Calu3 (cell line): ENCODE data around the gene DPP6. TPM values are rescaled to one million over a fixed set of nuclear protein-coding genes. Genes with fewer than 3 reads are reported as not detected.

Source experiments
- BruUV-seq: library from RNA; stranded (reverse); fragments of 400-500 nt; replicated peaks from 2 replicates; lab custom pipeline; 2021; lab: Mats Ljungman, UMichigan
- CTCF ChIA-PET: fragments of 300-600 bp; sonication (Branson Sonifier 250); formaldehyde crosslinking; loops from one replicate; lab custom pipeline; 2022; ENCODE audit warnings: antibody characterized with exemption; lab: Charles Lee
- DNase-seq: peaks from one replicate; pipeline ENCODE4 v3.0.0; 2022
- H3K27ac Mint-ChIP-seq: one replicate; pipeline ENCODE4 v1.8.0; 2022; ENCODE audit warnings: mixed read lengths; ENCODE audit not compliant: unreplicated experiment
- H3K27me3 Mint-ChIP-seq: one replicate; pipeline ENCODE4 v1.8.0; 2022; ENCODE audit warnings: mixed read lengths; ENCODE audit not compliant: unreplicated experiment
- H3K36me3 Mint-ChIP-seq: one replicate; pipeline ENCODE4 v1.8.0; 2022; ENCODE audit warnings: mild to moderate bottlenecking, moderate library complexity, mixed read lengths; ENCODE audit not compliant: insufficient read depth, unreplicated experiment
- H3K4me1 Mint-ChIP-seq: one replicate; pipeline ENCODE4 v1.8.0; 2022; ENCODE audit warnings: mild to moderate bottlenecking, low read depth, mixed read lengths; ENCODE audit not compliant: unreplicated experiment
- H3K4me3 Mint-ChIP-seq: one replicate; pipeline ENCODE4 v1.8.0; 2022; ENCODE audit warnings: mild to moderate bottlenecking, low read depth, moderate library complexity, mixed read lengths; ENCODE audit not compliant: unreplicated experiment
- H3K9me3 Mint-ChIP-seq: one replicate; pipeline ENCODE4 v1.8.0; 2022; ENCODE audit warnings: low read depth, mixed read lengths; ENCODE audit not compliant: unreplicated experiment
- intact Hi-C: fragments of 100-400 bp; cut with micrococcal nuclease; formaldehyde crosslinking; loops from one replicate; pipeline ENCODE4 v1.10.0; 2022; ENCODE audit not compliant: unreplicated experiment
- total RNA-seq: library from RNA; stranded (reverse); gene quantifications from 2 replicates; pipeline ENCODE4 v1.2.3, GENCODE V29; 2022
- TF ChIP-seq, protein P1 (sequence below): fragments of 200-600 bp; IDR thresholded peaks from one replicate; pipeline ENCODE4 v1.8.0; 2022; ENCODE audit warnings: antibody characterized with exemption; ENCODE audit not compliant: unreplicated experiment

The DPP6 gene
- total RNA-seq, 1 experiment from 2014 or later: not detected

DNA sequence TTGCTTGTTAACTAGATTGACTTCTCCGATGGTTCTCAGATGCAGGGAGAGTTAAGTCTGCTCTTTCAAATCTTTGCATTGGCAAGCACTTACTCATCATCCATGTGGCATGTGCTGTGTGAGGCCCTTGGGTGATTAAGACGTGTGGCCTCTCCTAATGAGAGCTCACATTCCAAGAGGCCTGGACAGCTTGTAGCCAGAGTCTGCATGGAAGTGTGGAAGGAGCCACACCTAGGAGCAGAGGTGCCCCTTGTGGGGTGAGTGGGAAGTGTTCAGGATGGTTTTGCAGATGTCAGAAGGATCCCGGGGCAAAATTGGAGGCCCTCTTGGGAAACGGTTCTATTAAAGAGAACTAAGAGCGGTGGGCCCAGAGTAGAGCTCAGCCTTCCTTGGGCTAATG, 724.8 kb downstream of the DPP6 start:
- no TSS peak for BruUV-seq
- TF ChIP-seq, protein P1, sequence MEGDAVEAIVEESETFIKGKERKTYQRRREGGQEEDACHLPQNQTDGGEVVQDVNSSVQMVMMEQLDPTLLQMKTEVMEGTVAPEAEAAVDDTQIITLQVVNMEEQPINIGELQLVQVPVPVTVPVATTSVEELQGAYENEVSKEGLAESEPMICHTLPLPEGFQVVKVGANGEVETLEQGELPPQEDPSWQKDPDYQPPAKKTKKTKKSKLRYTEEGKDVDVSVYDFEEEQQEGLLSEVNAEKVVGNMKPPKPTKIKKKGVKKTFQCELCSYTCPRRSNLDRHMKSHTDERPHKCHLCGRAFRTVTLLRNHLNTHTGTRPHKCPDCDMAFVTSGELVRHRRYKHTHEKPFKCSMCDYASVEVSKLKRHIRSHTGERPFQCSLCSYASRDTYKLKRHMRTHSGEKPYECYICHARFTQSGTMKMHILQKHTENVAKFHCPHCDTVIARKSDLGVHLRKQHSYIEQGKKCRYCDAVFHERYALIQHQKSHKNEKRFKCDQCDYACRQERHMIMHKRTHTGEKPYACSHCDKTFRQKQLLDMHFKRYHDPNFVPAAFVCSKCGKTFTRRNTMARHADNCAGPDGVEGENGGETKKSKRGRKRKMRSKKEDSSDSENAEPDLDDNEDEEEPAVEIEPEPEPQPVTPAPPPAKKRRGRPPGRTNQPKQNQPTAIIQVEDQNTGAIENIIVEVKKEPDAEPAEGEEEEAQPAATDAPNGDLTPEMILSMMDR: no peak
- no peak overlapping the region for H3K4me3 Mint-ChIP-seq
- H3K4me1 Mint-ChIP-seq: no peaks in the 10 kb centered on the region
- CTCF ChIA-PET: no interaction called here
- H3K9me3 Mint-ChIP-seq: peaks cover 21% of the 10 kb centered on the region
- no peaks in the 10 kb centered on the region for H3K27me3 Mint-ChIP-seq
- no peak for DNase-seq
- no peaks in the 10 kb centered on the region for H3K36me3 Mint-ChIP-seq
- intact Hi-C loops: no loop called here
- H3K27ac Mint-ChIP-seq: no peak overlapping the region

DNA sequence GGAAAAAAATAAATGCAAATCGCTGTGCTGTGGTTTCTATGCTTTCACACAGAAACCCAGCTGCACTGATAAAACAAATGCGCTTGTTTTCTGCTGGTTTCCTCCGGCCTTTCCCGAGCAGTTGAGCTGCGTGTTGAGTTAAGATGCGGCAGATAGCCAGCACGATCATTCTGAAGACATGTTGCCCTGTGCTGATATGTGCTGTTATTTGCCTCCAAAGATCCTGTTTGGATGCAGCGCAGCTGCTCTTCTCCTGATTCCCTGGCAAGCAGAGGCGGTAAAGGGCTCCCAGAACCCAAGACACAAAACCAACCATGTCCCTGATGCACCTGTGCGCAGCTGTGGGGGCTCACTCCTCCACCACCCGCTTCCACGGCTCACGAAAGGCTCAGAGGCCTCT, 725.3 kb downstream of the DPP6 start:
- H3K9me3 Mint-ChIP-seq: peaks cover 19% of the 10 kb centered on the region
- DNase-seq: no peak
- no peak overlapping the region for H3K4me3 Mint-ChIP-seq
- no peaks in the 10 kb centered on the region for H3K27me3 Mint-ChIP-seq
- H3K36me3 Mint-ChIP-seq: no peaks in the 10 kb centered on the region
- no peaks in the 10 kb centered on the region for H3K4me1 Mint-ChIP-seq
- H3K27ac Mint-ChIP-seq: no peak overlapping the region
- TF ChIP-seq, protein P1: no peak
- no TSS peak for BruUV-seq
- CTCF ChIA-PET: no interaction called here
- intact Hi-C loops: no loop called here

DNA sequence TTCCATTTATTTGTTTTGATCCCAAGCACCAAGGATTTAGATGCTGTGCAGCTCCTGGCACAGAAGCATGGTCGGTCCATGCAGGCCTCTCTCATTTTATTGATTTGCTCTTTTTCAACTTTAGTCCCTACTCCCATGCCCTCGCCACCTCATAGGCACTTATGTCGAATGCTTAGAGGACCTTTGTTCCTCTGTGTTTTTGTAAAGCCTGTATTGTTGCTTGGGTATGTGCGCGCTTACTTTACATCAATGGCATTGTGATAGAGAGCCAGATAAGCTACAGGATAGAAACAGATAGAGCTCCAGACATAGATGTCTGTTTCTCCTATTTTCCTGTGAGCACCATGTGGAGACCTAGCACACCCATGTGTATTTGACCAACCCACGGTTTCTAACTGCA, 725.7 kb downstream of the DPP6 start:
- Mint-ChIP-seq H3K36me3 (no peaks in the 10 kb centered on the region), H3K4me3 (no peak overlapping the region), H3K4me1 (no peaks in the 10 kb centered on the region), H3K9me3 (peaks cover 18% of the 10 kb centered on the region), H3K27ac (no peak overlapping the region), H3K27me3 (no peaks in the 10 kb centered on the region)
- intact Hi-C loops: no loop called here
- CTCF ChIA-PET: no interaction called here
- no peak for DNase-seq
- TF ChIP-seq, protein P1: no peak
- no TSS peak for BruUV-seq

DNA sequence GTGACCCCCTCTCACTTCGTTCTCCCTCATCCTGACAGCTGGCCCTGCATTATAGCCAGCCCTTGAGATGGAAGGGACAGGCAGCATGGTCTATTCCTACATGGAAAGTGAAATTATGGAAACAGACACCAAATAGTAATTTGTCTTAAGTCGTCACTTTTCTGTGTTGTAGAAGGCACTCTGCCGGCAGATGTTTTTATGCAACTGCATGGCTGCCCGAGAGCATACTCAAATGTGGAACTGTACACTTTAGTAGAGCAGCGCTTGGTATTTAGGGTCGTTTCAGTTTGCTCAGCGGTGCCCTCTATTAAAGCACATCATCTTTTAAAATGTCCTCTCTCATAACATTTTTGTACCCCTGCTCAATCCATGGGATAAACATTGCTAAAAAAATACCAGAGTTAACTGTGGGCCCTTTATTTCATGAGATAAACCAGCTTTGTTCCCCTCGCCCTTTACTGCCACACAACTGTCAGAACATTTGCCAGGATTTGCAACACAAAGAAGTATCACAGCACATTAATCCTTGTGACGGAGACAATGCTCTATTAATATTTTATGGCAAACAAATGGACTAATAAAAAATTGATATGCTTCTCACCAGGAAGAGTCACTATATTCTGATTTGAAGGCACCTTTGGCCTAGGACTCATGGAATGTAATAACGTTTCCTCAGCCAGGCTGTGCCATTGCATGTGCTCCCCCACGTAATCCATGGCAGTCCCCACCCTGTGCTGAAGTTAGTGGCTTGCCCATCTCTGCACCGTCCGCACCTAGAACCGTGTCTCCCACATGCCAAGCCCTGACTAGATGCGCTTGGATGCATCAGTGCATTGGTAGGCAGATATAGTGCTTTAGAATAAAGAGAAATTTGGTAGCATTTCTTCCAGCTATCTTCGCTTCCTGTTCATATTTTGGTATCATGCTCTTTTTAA, 729.4 kb downstream of the DPP6 start:
- no peak overlapping the region for H3K27ac Mint-ChIP-seq
- no peak for DNase-seq
- H3K9me3 Mint-ChIP-seq: peaks cover 22% of the 10 kb centered on the region
- no peaks in the 10 kb centered on the region for H3K27me3 Mint-ChIP-seq
- H3K36me3 Mint-ChIP-seq: no peaks in the 10 kb centered on the region
- no peaks in the 10 kb centered on the region for H3K4me1 Mint-ChIP-seq
- CTCF ChIA-PET: no interaction called here
- intact Hi-C loops: no loop called here
- H3K4me3 Mint-ChIP-seq: no peak overlapping the region
- no TSS peak for BruUV-seq
- TF ChIP-seq, protein P1: no peak
